MM.1S (cell line): ENCODE data around the gene HYAL1.

Source experiments
- DNase-seq: peaks from one replicate; pipeline ENCODE4 v3.0.0-alpha.2; 2015
- H2AFZ ChIP-seq: fragments of 300-600 bp; sonication (generic); 2 replicates; pipeline ENCODE4 v1.6.0; 2016; ENCODE audit warnings: antibody characterized with exemption, low read length
- H3F3A ChIP-seq: fragments of 300-600 bp; sonication (generic); 2 replicates; pipeline ENCODE4 v1.6.1; 2016; ENCODE audit warnings: mild to moderate bottlenecking, antibody characterized with exemption, low read length, moderate library complexity, mixed read lengths; ENCODE audit not compliant: insufficient read depth
- H3K27ac ChIP-seq: fragments of 300-600 bp; sonication (generic); 2 replicates; pipeline ENCODE4 v1.5.1; 2016; ENCODE audit warnings: mild to moderate bottlenecking, low read length
- H3K27me3 ChIP-seq: fragments of 300-600 bp; sonication (generic); replicated peaks from 2 replicates; pipeline ENCODE4 v1.6.0; 2016; ENCODE audit warnings: low read length; ENCODE audit not compliant: insufficient read depth
- H3K36me3 ChIP-seq: fragments of 300-600 bp; sonication (generic); replicated peaks from 2 replicates; pipeline ENCODE4 v1.6.1; 2016; ENCODE audit warnings: mild to moderate bottlenecking, low read length, mixed read lengths; ENCODE audit not compliant: insufficient read depth
- H3K4me1 ChIP-seq: fragments of 300-600 bp; sonication (generic); 2 replicates; pipeline ENCODE4 v1.6.1; 2016; ENCODE audit warnings: low read length, mixed read lengths
- H3K4me2 ChIP-seq: fragments of 300-600 bp; sonication (generic); 2 replicates; pipeline ENCODE4 v1.6.0; 2016; ENCODE audit warnings: low read depth, low read length
- H3K4me3 ChIP-seq: fragments of 300-600 bp; sonication (generic); 2 replicates; pipeline ENCODE4 v1.5.1; 2016; ENCODE audit warnings: low read length, mixed read lengths
- H3K79me2 ChIP-seq: fragments of 300-600 bp; sonication (generic); 2 replicates; pipeline ENCODE4 v1.6.1; 2016; ENCODE audit warnings: mixed run types, low read length, mixed read lengths
- H3K9ac ChIP-seq: fragments of 300-600 bp; sonication (generic); 2 replicates; pipeline ENCODE4 v1.6.1; 2016; ENCODE audit warnings: low read length, mixed read lengths
- H3K9me2 ChIP-seq: fragments of 300-600 bp; sonication (generic); replicated peaks from 2 replicates; pipeline ENCODE4 v1.6.1; 2016; ENCODE audit warnings: mild to moderate bottlenecking, low read length, mixed read lengths; ENCODE audit not compliant: insufficient read depth
- H3K9me3 ChIP-seq: fragments of 300-600 bp; sonication (generic); replicated peaks from 2 replicates; pipeline ENCODE4 v1.6.1; 2016; ENCODE audit warnings: mild to moderate bottlenecking, low read length, mixed read lengths; ENCODE audit not compliant: insufficient read depth
- H4K20me1 ChIP-seq: fragments of 300-600 bp; sonication (generic); 2 replicates; pipeline ENCODE4 v1.6.1; 2016; ENCODE audit warnings: mild to moderate bottlenecking, low read length, moderate library complexity, mixed read lengths; ENCODE audit not compliant: insufficient read depth
- EZH2 ChIP-seq: fragments of 300-600 bp; sonication (generic); optimal IDR thresholded peaks from 2 replicates; pipeline ENCODE3; 2017; ENCODE audit warnings: low read depth, mild to moderate bottlenecking, antibody characterized with exemption, low read length, mixed read lengths
- EZH2phosphoT487 ChIP-seq: fragments of 300-600 bp; sonication (generic); IDR thresholded peaks from 2 replicates; pipeline ENCODE4 v1.6.1; 2018; ENCODE audit warnings: antibody characterized with exemption, low read length
- TF ChIP-seq, protein P1 (sequence below): fragments of 300-600 bp; sonication (generic); IDR thresholded peaks from 2 replicates; pipeline ENCODE4 v1.5.1; 2016; ENCODE audit warnings: antibody characterized with exemption, low read length, mixed read lengths

The HYAL1 gene

GRCh38 chr3:50297384-50297775 is 6.0 kb downstream of the HYAL1 start:
- Histone ChIP-seq H3K4me3 (no peak overlapping the region), H3K9ac (no peak overlapping the region), H3K27ac (no peak overlapping the region), H3K79me2 (peaks cover 11% of the 10 kb centered on the region; the same call in 1 of the 2 replicates), H2AFZ (no peak overlapping the region), H3K4me1 (peaks cover 17% of the 10 kb centered on the region), H3F3A (peaks cover 4% of the 10 kb centered on the region; the same call in 1 of the 2 replicates), H3K9me3 (no peaks in the 10 kb centered on the region), H3K9me2 (no peaks in the 10 kb centered on the region), H4K20me1 (no peaks in the 10 kb centered on the region), H3K36me3 (no peaks in the 10 kb centered on the region), H3K27me3 (no peaks in the 10 kb centered on the region), H3K4me2 (no peak overlapping the region)
- no peak for DNase-seq
- TF ChIP-seq EZH2phosphoT487 = no peak
- TF ChIP-seq, protein P1, sequence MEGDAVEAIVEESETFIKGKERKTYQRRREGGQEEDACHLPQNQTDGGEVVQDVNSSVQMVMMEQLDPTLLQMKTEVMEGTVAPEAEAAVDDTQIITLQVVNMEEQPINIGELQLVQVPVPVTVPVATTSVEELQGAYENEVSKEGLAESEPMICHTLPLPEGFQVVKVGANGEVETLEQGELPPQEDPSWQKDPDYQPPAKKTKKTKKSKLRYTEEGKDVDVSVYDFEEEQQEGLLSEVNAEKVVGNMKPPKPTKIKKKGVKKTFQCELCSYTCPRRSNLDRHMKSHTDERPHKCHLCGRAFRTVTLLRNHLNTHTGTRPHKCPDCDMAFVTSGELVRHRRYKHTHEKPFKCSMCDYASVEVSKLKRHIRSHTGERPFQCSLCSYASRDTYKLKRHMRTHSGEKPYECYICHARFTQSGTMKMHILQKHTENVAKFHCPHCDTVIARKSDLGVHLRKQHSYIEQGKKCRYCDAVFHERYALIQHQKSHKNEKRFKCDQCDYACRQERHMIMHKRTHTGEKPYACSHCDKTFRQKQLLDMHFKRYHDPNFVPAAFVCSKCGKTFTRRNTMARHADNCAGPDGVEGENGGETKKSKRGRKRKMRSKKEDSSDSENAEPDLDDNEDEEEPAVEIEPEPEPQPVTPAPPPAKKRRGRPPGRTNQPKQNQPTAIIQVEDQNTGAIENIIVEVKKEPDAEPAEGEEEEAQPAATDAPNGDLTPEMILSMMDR = no peak
- no peak for TF ChIP-seq EZH2

- Histone ChIP-seq H3K9me3 (no peaks in the 10 kb centered on the region), H3K4me1 (peaks cover 17% of the 10 kb centered on the region), H3K9me2 (no peaks in the 10 kb centered on the region), H3K4me3 (no peak overlapping the region), H3F3A (peaks cover 4% of the 10 kb centered on the region; the same call in 1 of the 2 replicates), H3K4me2 (no peak overlapping the region), H4K20me1 (no peaks in the 10 kb centered on the region), H3K79me2 (peaks cover 14% of the 10 kb centered on the region), H3K36me3 (no peaks in the 10 kb centered on the region), H3K9ac (no peak overlapping the region), H2AFZ (no peak overlapping the region), H3K27ac (no peak overlapping the region), H3K27me3 (no peaks in the 10 kb centered on the region)
- TF ChIP-seq EZH2phosphoT487 = no peak
- TF ChIP-seq, protein P1 = no peak
- TF ChIP-seq EZH2 = no peak
- DNase-seq = no peak
Measured at GRCh38 chr3:50296721-50297383, 6.5 kb downstream of the HYAL1 start.

GRCh38 chr3:50295553-50296431 is 7.6 kb downstream of the HYAL1 start:
- Histone ChIP-seq H4K20me1 (no peaks in the 10 kb centered on the region), H3K36me3 (no peaks in the 10 kb centered on the region), H3K4me2 (no peak overlapping the region), H3K9ac (no peak overlapping the region), H3K4me3 (no peak overlapping the region), H3K27ac (no peak overlapping the region), H3K9me2 (no peaks in the 10 kb centered on the region), H3F3A (peaks cover 4% of the 10 kb centered on the region; the same call in 1 of the 2 replicates), H3K79me2 (peaks cover 25% of the 10 kb centered on the region), H2AFZ (no peak overlapping the region), H3K9me3 (no peaks in the 10 kb centered on the region), H3K4me1 (peaks cover 17% of the 10 kb centered on the region), H3K27me3 (no peaks in the 10 kb centered on the region)
- no peak for DNase-seq
- TF ChIP-seq EZH2phosphoT487 (no peak), EZH2 (no peak)
- TF ChIP-seq, protein P1 = no peak
